ENCODE measurements around the gene ADARB2. TPM values are rescaled to one million over a fixed set of nuclear protein-coding genes. Genes with fewer than 3 reads are reported as not detected.

Gene ADARB2
- total and polyA plus RNA-seq, 2 experiments from 2014 or later = 0.13 to 0.48 TPM

GRCh38 chr10:1502451-1502850 lies 234.9 kb downstream of the ADARB2 start:
- Histone ChIP-seq H3K36me3 (replicated peaks; ENCODE audit: insufficient read depth, low read depth) (no peaks in the 10 kb centered on the region), H3K79me2 (no peaks in the 10 kb centered on the region), H2AFZ (no peak overlapping the region), H3K4me2 (no peak overlapping the region), H3K4me3 (no peak overlapping the region), H3K27me3 (no peaks in the 10 kb centered on the region), H3K27ac (peak overlapping the region; percentile 41), H3K9me2 (replicated peaks; ENCODE audit: insufficient read depth) (no peaks in the 10 kb centered on the region), H3K9me3 (ENCODE audit: low read depth) (no peaks in the 10 kb centered on the region), H4K20me1 (ENCODE audit: insufficient read depth, poor library complexity, severe bottlenecking) (no peaks in the 10 kb centered on the region), H3K4me1 (ENCODE audit: insufficient read depth) (peaks cover 5% of the 10 kb centered on the region)
- WGBS (ENCODE audit: low lambda C conversion rate, missing lambda C conversion rate) = 64% methylated on average over 5 of the region's 5 CpGs
- TF ChIP-seq EZH2 (IDR thresholded peaks at IDR 0.05; ENCODE audit: borderline replicate concordance) = no peak
- no peak for TF ChIP-seq CTCF (IDR thresholded peaks at IDR 0.05; ENCODE audit: poor library complexity)
- no peak for TF ChIP-seq EZH2phosphoT487 (IDR thresholded peaks at IDR 0.05; ENCODE audit: low read depth, severe bottlenecking, unreplicated experiment)
- peak; percentile 45 for DNase-seq (ENCODE audit: low spot score)

- TF ChIP-seq EZH2phosphoT487 (IDR thresholded peaks at IDR 0.05; ENCODE audit: low read depth, severe bottlenecking, unreplicated experiment) (no peak), EZH2 (IDR thresholded peaks at IDR 0.05; ENCODE audit: borderline replicate concordance) (no peak), CTCF (IDR thresholded peaks at IDR 0.05; ENCODE audit: poor library complexity) (no peak)
- no peak overlapping the region for H2AFZ ChIP-seq
- no peak overlapping the region for H3K4me2 ChIP-seq
- H3K36me3 ChIP-seq (replicated peaks; ENCODE audit: insufficient read depth, low read depth) = no peaks in the 10 kb centered on the region
- no peak overlapping the region for H3K4me3 ChIP-seq
- no peaks in the 10 kb centered on the region for H3K9me2 ChIP-seq (replicated peaks; ENCODE audit: insufficient read depth)
- no peak overlapping the region for H3K27ac ChIP-seq
- no peaks in the 10 kb centered on the region for H3K9me3 ChIP-seq (ENCODE audit: low read depth)
- H3K4me1 ChIP-seq (ENCODE audit: insufficient read depth) = peaks cover 5% of the 10 kb centered on the region
- WGBS (ENCODE audit: low lambda C conversion rate, missing lambda C conversion rate) = 95% methylated on average over 3 of the region's 3 CpGs
- H3K79me2 ChIP-seq = no peaks in the 10 kb centered on the region
- no peaks in the 10 kb centered on the region for H3K27me3 ChIP-seq
- H4K20me1 ChIP-seq (ENCODE audit: insufficient read depth, poor library complexity, severe bottlenecking) = no peaks in the 10 kb centered on the region
- DNase-seq (ENCODE audit: low spot score) = no peak
Observed at GRCh38 chr10:1499359-1499957, 237.9 kb downstream of the ADARB2 start.

GRCh38 chr10:1498746-1499358 lies 238.5 kb downstream of the ADARB2 start:
- no peak overlapping the region for H3K27ac ChIP-seq
- H3K4me2 ChIP-seq = no peak overlapping the region
- no peaks in the 10 kb centered on the region for H3K79me2 ChIP-seq
- peaks cover 5% of the 10 kb centered on the region for H3K4me1 ChIP-seq (ENCODE audit: insufficient read depth)
- no peaks in the 10 kb centered on the region for H3K9me2 ChIP-seq (replicated peaks; ENCODE audit: insufficient read depth)
- 83% methylated on average over 5 of the region's 5 CpGs for WGBS (ENCODE audit: low lambda C conversion rate, missing lambda C conversion rate)
- TF ChIP-seq EZH2phosphoT487 (IDR thresholded peaks at IDR 0.05; ENCODE audit: low read depth, severe bottlenecking, unreplicated experiment) (no peak), CTCF (IDR thresholded peaks at IDR 0.05; ENCODE audit: poor library complexity) (no peak), EZH2 (IDR thresholded peaks at IDR 0.05; ENCODE audit: borderline replicate concordance) (no peak)
- no peaks in the 10 kb centered on the region for H3K27me3 ChIP-seq
- DNase-seq (ENCODE audit: low spot score) = no peak
- no peaks in the 10 kb centered on the region for H3K9me3 ChIP-seq (ENCODE audit: low read depth)
- no peaks in the 10 kb centered on the region for H4K20me1 ChIP-seq (ENCODE audit: insufficient read depth, poor library complexity, severe bottlenecking)
- H2AFZ ChIP-seq = no peak overlapping the region
- no peak overlapping the region for H3K4me3 ChIP-seq
- no peaks in the 10 kb centered on the region for H3K36me3 ChIP-seq (replicated peaks; ENCODE audit: insufficient read depth, low read depth)

Data from hepatocyte (in vitro differentiated cells).